Astrocyte (in vitro differentiated cells and primary cell): ENCODE results near the gene TIPRL. TPM values are rescaled to one million over a fixed set of nuclear protein-coding genes. Genes with fewer than 3 reads are reported as not detected.

Source experiments
- DNase-seq: peaks from one replicate; pipeline ENCODE4 v3.0.0-alpha.2; 2010; ENCODE audit warnings: low read depth
- FAIRE-seq: peaks from 2 replicates; lab custom pipeline; 2011; peaks lifted over from hg19 to GRCh38; lab: Jason Lieb, UNC
- H2AFZ ChIP-seq: 2 replicates; pipeline ENCODE4 v1.6.0; 2012; ENCODE audit warnings: low read depth, low read length, inconsistent platforms
- H3K27ac ChIP-seq: 2 replicates; pipeline ENCODE4 v1.5.1; 2011; ENCODE audit warnings: low read depth, low read length, inconsistent platforms
- H3K27me3 ChIP-seq: 2 replicates; pipeline ENCODE4 v1.6.0; 2011; ENCODE audit warnings: low read length, inconsistent platforms; ENCODE audit not compliant: insufficient read depth
- H3K36me3 ChIP-seq: 2 replicates; pipeline ENCODE4 v1.5.1; 2011; ENCODE audit warnings: low read length, inconsistent platforms; ENCODE audit not compliant: insufficient read depth
- H3K4me1 ChIP-seq: 2 replicates; pipeline ENCODE4 v1.5.1; 2011; ENCODE audit warnings: low read length, inconsistent platforms; ENCODE audit not compliant: insufficient read depth
- H3K4me2 ChIP-seq: 2 replicates; pipeline ENCODE4 v1.6.0; 2012; ENCODE audit warnings: low read length, inconsistent platforms
- H3K4me3 ChIP-seq: 2 replicates; pipeline ENCODE4 v1.5.1; 2011; ENCODE audit warnings: low read depth, mild to moderate bottlenecking, low read length, inconsistent platforms; ENCODE audit not compliant: insufficient read depth
- H3K79me2 ChIP-seq: 2 replicates; pipeline ENCODE4 v1.6.0; 2012; ENCODE audit warnings: mild to moderate bottlenecking, low read length, inconsistent platforms; ENCODE audit not compliant: insufficient read depth
- H3K9ac ChIP-seq: 2 replicates; pipeline ENCODE4 v1.6.0; 2012; ENCODE audit warnings: mild to moderate bottlenecking, low read length, inconsistent platforms
- H3K9me3 ChIP-seq: 2 replicates; pipeline ENCODE4 v1.5.1; 2012; ENCODE audit warnings: low read depth, mild to moderate bottlenecking, low read length, inconsistent platforms; ENCODE audit not compliant: insufficient read depth
- H4K20me1 ChIP-seq: 2 replicates; pipeline ENCODE4 v1.6.0; 2012; ENCODE audit warnings: low read length, inconsistent platforms; ENCODE audit not compliant: insufficient read depth
- H3K27ac Mint-ChIP-seq: one replicate; pipeline ENCODE4 v1.8.0; 2021; ENCODE audit warnings: mild to moderate bottlenecking, mixed read lengths; ENCODE audit not compliant: unreplicated experiment
- H3K27me3 Mint-ChIP-seq: one replicate; pipeline ENCODE4 v1.8.0; 2021; ENCODE audit warnings: low read depth, mixed read lengths; ENCODE audit not compliant: unreplicated experiment
- H3K36me3 Mint-ChIP-seq: one replicate; pipeline ENCODE4 v1.8.0; 2021; ENCODE audit warnings: low read depth, mixed read lengths; ENCODE audit not compliant: unreplicated experiment
- H3K4me1 Mint-ChIP-seq: one replicate; pipeline ENCODE4 v1.8.0; 2021; ENCODE audit warnings: low read depth, mixed read lengths; ENCODE audit not compliant: unreplicated experiment
- H3K4me3 Mint-ChIP-seq: one replicate; pipeline ENCODE4 v1.8.0; 2021; ENCODE audit warnings: mild to moderate bottlenecking, moderate library complexity, mixed read lengths; ENCODE audit not compliant: unreplicated experiment
- H3K9me3 Mint-ChIP-seq: one replicate; pipeline ENCODE4 v1.8.0; 2021; ENCODE audit warnings: mild to moderate bottlenecking, mixed read lengths; ENCODE audit not compliant: unreplicated experiment
- CTCF ChIP-seq: IDR thresholded peaks from 2 replicates; pipeline ENCODE4 v1.5.1; 2011; ENCODE audit warnings: low read depth, mild to moderate bottlenecking, inconsistent platforms, low read length, moderate library complexity; ENCODE audit not compliant: insufficient read depth
- EZH2 ChIP-seq: IDR thresholded peaks from 2 replicates; pipeline ENCODE4 v1.6.1; 2012; ENCODE audit warnings: mild to moderate bottlenecking, low read length, inconsistent platforms; ENCODE audit not compliant: insufficient read depth
- total RNA-seq: library from RNA; stranded (reverse); gene quantifications from 2 replicates; pipeline ENCODE4 v1.2.1, GENCODE V29; 2021

The TIPRL gene
- total RNA-seq, 1 donor from 2014 or later, result 37.4 TPM

- no peak for FAIRE-seq
- DNase-seq, result no peak
- no peaks in the 10 kb centered on the region for H3K36me3 Mint-ChIP-seq
- Histone ChIP-seq H2AFZ (no peak overlapping the region), H3K27me3 (no peaks in the 10 kb centered on the region), H3K36me3 (no peaks in the 10 kb centered on the region), H4K20me1 (no peaks in the 10 kb centered on the region), H3K9ac (no peak overlapping the region), H3K9me3 (no peaks in the 10 kb centered on the region), H3K27ac (no peak overlapping the region), H3K4me2 (no peak overlapping the region), H3K79me2 (no peaks in the 10 kb centered on the region), H3K4me3 (no peak overlapping the region), H3K4me1 (no peaks in the 10 kb centered on the region)
- TF ChIP-seq CTCF, result no peak
- TF ChIP-seq EZH2, result no peak
- H3K27me3 Mint-ChIP-seq, result no peaks in the 10 kb centered on the region
- no peak overlapping the region for H3K4me3 Mint-ChIP-seq
- H3K27ac Mint-ChIP-seq, result no peak overlapping the region
- H3K9me3 Mint-ChIP-seq, result no peaks in the 10 kb centered on the region
- peaks cover 3% of the 10 kb centered on the region for H3K4me1 Mint-ChIP-seq
These were observed 32.6 kb upstream of the TIPRL start for GRCh38 chr1:168146160-168146539.

DNA sequence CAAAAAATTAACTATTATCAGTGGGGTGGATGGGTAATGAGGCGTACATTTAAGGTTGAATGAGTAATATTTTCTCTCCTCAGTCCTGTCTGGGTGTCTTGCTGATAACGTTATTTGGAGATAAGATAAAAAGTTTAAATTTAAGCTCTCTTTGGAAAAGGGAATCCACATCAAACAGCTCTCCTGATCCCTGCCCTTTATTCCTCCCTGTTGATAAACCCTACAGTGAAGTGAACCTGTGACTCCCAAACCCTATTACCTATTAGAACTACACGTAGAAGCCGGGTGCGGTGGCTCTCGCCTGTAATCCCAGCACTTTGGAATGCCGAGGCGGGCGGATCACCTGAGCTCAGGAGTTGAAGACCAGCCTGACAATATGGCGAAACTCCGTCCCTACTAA is 32.1 kb upstream of the TIPRL start:
- no peaks in the 10 kb centered on the region for H4K20me1 ChIP-seq
- DNase-seq, result peak; percentile 35
- no peaks in the 10 kb centered on the region for H3K79me2 ChIP-seq
- H3K27ac ChIP-seq, result no peak overlapping the region
- no peak overlapping the region for H3K27ac Mint-ChIP-seq
- H3K4me3 ChIP-seq, result no peak overlapping the region
- no peaks in the 10 kb centered on the region for H3K27me3 Mint-ChIP-seq
- no peaks in the 10 kb centered on the region for H3K36me3 ChIP-seq
- no peaks in the 10 kb centered on the region for H3K9me3 Mint-ChIP-seq
- H3K4me1 Mint-ChIP-seq, result peaks cover 3% of the 10 kb centered on the region
- no peak overlapping the region for H3K9ac ChIP-seq
- no peaks in the 10 kb centered on the region for H3K27me3 ChIP-seq
- TF ChIP-seq CTCF (no peak), EZH2 (no peak)
- no peak overlapping the region for H2AFZ ChIP-seq
- H3K9me3 ChIP-seq, result no peaks in the 10 kb centered on the region
- no peak overlapping the region for H3K4me3 Mint-ChIP-seq
- no peaks in the 10 kb centered on the region for H3K4me1 ChIP-seq
- H3K36me3 Mint-ChIP-seq, result no peaks in the 10 kb centered on the region
- FAIRE-seq, result no peak
- no peak overlapping the region for H3K4me2 ChIP-seq

DNA sequence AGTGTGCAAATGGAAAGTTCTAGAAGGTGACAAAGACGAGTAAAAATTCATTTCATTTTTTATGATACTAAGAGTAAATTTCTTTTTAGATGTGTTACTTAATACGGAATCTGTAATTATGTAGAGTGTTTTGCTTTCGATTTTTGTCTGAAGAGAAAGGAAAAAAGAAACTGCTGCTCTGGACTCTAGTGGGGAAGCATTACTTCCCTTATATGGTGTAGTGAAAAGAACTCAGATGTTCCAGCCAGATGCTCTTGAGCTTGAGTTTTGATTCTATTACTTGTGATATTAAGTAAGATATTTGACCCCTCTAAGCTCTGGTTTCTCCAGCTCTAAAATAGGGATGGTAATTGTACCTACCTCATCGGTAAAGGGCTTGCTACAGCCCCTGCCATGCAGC is 29.8 kb upstream of the TIPRL start:
- Histone ChIP-seq H3K9ac (no peak overlapping the region), H3K9me3 (no peaks in the 10 kb centered on the region), H3K4me1 (no peaks in the 10 kb centered on the region), H3K4me3 (no peak overlapping the region), H3K27me3 (no peaks in the 10 kb centered on the region), H3K4me2 (no peak overlapping the region), H3K79me2 (no peaks in the 10 kb centered on the region), H4K20me1 (no peaks in the 10 kb centered on the region), H3K36me3 (no peaks in the 10 kb centered on the region), H2AFZ (no peak overlapping the region), H3K27ac (no peak overlapping the region)
- no peak overlapping the region for H3K4me3 Mint-ChIP-seq
- no peaks in the 10 kb centered on the region for H3K36me3 Mint-ChIP-seq
- no peak for FAIRE-seq
- H3K27ac Mint-ChIP-seq, result no peak overlapping the region
- TF ChIP-seq CTCF (no peak), EZH2 (no peak)
- peaks cover 3% of the 10 kb centered on the region for H3K4me1 Mint-ChIP-seq
- DNase-seq, result no peak
- H3K9me3 Mint-ChIP-seq, result no peaks in the 10 kb centered on the region
- H3K27me3 Mint-ChIP-seq, result no peaks in the 10 kb centered on the region
